Fibroblast of upper back skin (primary cell): Measurements from ENCODE around the gene TWIST2.

Source experiments
- DNase-seq: peaks from one replicate; pipeline ENCODE4 v3.0.0-alpha.2; 2013

Gene TWIST2

GRCh38 chr2:238847841-238848690 is at the start of gene TWIST2:
Gene TWIST2 (plus strand): TSS chr2:238848085. CDS start chr2:238848216, 131 bp downstream.
- peak; percentile 97 for DNase-seq

GRCh38 chr2:238801791-238802190 is 46.1 kb upstream of the TWIST2 start:
- no peak for DNase-seq

GRCh38 chr2:238802957-238803356 is 44.9 kb upstream of the TWIST2 start:
- no peak for DNase-seq

GRCh38 chr2:238803996-238804870 is 43.7 kb upstream of the TWIST2 start:
- no peak for DNase-seq

- DNase-seq: no peak
These were observed 39.1 kb upstream of the TWIST2 start for GRCh38 chr2:238808761-238809160.

- DNase-seq: no peak
These were observed 37.6 kb upstream of the TWIST2 start for GRCh38 chr2:238810321-238810720.

- peak; percentile 75 for DNase-seq
These were observed 36.6 kb upstream of the TWIST2 start for GRCh38 chr2:238811293-238811692.

GRCh38 chr2:238811759-238812158 is 36.1 kb upstream of the TWIST2 start:
- DNase-seq: peak; percentile 84

- no peak for DNase-seq
These were observed 34.8 kb upstream of the TWIST2 start for GRCh38 chr2:238813109-238813508.

- no peak for DNase-seq
These were observed 33.1 kb upstream of the TWIST2 start for GRCh38 chr2:238814815-238815214.

- no peak for DNase-seq
These were observed 31.6 kb upstream of the TWIST2 start for GRCh38 chr2:238816291-238816690.

GRCh38 chr2:238817382-238817781 is 30.5 kb upstream of the TWIST2 start:
- no peak for DNase-seq

GRCh38 chr2:238817891-238818290 is 30.0 kb upstream of the TWIST2 start:
- DNase-seq: no peak

GRCh38 chr2:238818561-238818960 is 29.3 kb upstream of the TWIST2 start:
- no peak for DNase-seq

- DNase-seq: no peak
These were observed 27.7 kb upstream of the TWIST2 start for GRCh38 chr2:238820197-238820596.

GRCh38 chr2:238820916-238821315 is 27.0 kb upstream of the TWIST2 start:
- peak; percentile 58 for DNase-seq

- DNase-seq: peak; percentile 92
These were observed 26.5 kb upstream of the TWIST2 start for GRCh38 chr2:238821391-238821790.

- no peak for DNase-seq
These were observed 25.8 kb upstream of the TWIST2 start for GRCh38 chr2:238821944-238822670.

GRCh38 chr2:238822955-238823354 is 24.9 kb upstream of the TWIST2 start:
- no peak for DNase-seq

GRCh38 chr2:238831177-238831576 is 16.7 kb upstream of the TWIST2 start:
- no peak for DNase-seq

- no peak for DNase-seq
These were observed 12.9 kb upstream of the TWIST2 start for GRCh38 chr2:238834982-238835381.

GRCh38 chr2:238835726-238836301 is 12.1 kb upstream of the TWIST2 start:
- DNase-seq: no peak
